T-helper 2 cell treated with Interferon-gamma antibody and Interleukin-4, amounts not matched to agents 100 ng/mL and 5 ng/mL, for 36 hours (primary cell): ENCODE measurements around the gene ARSK. TPM values are rescaled to one million over a fixed set of nuclear protein-coding genes. Genes with fewer than 3 reads are reported as not detected.

Experiments used
- intact Hi-C: fragments of 100-400 bp; cut with micrococcal nuclease; formaldehyde crosslinking; loops from one replicate; pipeline ENCODE4 v1.15.1; 2023
- total RNA-seq: library from RNA; stranded (reverse); gene quantifications from 2 replicates; pipeline ENCODE4 v1.2.3, GENCODE V29; 2022

The ARSK gene
- total RNA-seq, 1 donor from 2014 or later = 4.0 TPM

DNA sequence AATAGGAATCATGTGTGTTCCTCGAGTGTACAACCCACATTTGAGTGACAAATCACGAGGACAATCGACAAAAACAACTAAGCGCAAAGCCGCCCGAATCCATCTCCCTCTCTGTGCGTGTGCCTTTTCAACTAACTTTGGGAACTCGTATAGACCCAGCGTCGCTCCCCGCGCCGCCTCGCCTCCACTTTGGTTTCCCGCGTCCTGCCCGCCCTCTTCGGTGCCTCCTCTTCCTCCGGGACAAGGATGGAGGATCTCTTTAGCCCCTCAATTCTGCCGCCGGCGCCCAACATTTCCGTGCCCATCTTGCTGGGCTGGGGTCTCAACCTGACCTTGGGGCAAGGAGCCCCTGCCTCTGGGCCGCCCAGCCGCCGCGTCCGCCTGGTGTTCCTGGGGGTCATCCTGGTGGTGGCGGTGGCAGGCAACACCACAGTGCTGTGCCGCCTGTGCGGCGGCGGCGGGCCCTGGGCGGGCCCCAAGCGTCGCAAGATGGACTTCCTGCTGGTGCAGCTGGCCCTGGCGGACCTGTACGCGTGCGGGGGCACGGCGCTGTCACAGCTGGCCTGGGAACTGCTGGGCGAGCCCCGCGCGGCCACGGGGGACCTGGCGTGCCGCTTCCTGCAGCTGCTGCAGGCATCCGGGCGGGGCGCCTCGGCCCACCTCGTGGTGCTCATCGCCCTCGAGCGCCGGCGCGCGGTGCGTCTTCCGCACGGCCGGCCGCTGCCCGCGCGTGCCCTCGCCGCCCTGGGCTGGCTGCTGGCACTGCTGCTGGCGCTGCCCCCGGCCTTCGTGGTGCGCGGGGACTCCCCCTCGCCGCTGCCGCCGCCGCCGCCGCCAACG, 65.3 kb downstream of the ARSK start, which contains the start of gene GPR150:
TSS of gene GPR150 (plus strand) at position 58 of the 840 bp plus-strand sequence. CDS start at position 247, 189 bp downstream.
- intact Hi-C loops = loop anchor here (1.0 kb wide), 1 partner anchor 12 kb away; no protein-coding TSS in a partner anchor

DNA sequence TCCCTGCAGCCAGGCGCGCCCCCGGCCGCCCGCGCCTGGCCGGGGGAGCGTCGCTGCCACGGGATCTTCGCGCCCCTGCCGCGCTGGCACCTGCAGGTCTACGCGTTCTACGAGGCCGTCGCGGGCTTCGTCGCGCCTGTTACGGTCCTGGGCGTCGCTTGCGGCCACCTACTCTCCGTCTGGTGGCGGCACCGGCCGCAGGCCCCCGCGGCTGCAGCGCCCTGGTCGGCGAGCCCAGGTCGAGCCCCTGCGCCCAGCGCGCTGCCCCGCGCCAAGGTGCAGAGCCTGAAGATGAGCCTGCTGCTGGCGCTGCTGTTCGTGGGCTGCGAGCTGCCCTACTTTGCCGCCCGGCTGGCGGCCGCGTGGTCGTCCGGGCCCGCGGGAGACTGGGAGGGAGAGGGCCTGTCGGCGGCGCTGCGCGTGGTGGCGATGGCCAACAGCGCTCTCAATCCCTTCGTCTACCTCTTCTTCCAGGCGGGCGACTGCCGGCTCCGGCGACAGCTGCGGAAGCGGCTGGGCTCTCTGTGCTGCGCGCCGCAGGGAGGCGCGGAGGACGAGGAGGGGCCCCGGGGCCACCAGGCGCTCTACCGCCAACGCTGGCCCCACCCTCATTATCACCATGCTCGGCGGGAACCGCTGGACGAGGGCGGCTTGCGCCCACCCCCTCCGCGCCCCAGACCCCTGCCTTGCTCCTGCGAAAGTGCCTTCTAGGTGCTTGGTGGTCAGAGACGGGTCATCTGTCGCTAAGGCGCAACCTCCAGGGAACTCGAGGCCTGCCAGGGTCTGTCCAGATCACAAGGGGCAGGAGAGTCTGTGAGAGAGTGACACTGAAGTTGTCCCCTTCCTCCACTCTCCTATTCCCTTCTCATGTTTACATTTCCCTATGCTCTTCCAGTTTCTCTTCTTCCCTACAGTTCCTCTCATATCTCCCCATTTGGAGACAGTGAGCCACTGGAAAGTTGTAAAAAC, 66.3 kb downstream of the ARSK start:
- intact Hi-C loops = loop anchor here (1.0 kb wide), 2 partner anchors 11 to 66 kb away; partner anchors contain the start of gene ARSK

DNA sequence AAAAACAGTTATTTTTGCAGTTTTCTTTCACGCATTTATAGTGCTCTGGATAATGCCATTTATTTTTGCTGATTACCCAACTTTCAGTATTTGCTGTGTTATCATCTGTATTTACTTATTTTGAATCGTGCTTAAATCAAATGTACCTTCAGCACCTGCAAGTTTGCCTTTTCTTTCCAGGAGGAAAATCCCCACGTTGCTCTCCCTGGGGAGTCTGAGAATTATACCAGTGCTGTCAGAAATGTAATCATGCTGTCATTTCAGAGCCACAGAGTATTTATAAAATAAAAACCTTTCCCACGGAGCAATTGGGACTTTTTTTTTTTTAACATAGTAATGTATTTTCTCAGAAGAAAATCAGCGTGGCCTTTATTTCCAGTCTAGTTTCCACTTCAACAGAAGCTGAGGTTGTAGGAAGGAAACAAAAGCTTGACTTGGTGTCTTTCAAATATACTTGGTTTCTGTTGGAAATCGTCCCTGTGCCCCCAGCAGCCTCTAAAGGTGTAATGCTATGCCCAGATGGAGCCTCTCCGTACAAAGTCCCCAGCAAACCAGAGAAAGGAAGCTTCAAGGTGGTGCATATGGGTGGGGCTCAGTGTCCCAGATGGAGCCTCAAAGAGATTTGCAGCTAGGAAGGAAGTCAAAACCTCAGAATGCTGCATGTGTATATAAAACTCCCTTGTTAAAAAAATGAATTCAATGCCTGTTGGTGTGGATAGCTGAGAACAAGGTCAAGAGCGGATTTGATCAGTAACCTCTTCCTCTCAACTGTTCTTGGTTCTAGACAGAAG, 67.1 kb downstream of the ARSK start:
- intact Hi-C loops = loop anchor here (1.0 kb wide), 2 partner anchors 24 to 67 kb away; partner anchors contain the start of genes ARSK and RFESD

DNA sequence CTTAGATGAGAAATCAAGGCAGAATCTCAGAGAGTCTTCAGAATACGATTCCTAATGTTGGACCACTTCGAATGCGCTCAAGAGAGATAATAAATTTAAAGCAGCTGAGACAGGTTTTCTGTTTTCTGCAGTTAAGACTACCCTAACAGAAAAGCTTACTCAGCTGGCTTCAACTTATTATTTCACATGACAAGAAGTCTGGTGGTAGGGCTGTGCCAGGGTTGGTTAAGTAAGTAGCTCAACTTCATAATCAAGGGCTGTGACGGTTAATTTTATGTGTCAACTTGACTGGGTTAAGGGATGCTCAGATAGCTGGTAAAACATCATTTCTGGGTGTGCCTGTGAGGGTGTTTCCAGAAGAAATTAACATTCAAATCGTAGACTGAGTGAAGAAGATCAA, 68.8 kb downstream of the ARSK start:
- intact Hi-C loops = no loop called here

DNA sequence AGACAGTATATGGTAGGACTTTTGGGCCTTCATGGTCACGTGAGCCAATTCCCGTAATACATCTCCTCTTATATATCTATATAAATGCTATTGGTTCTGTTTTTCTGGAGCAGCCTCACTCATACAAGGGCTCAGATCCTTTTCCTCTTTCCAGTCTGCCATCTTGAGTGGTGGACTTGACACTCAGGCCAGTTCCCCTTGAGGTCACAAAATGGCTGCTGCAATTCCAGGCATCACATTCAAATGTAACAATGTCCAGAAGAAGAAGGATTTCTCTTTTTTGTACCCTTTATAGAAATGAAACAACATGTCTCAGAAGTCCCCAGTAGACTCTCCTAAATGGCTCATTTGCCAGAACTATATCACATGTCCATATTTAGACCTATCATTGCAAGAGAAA, 69.5 kb downstream of the ARSK start:
- intact Hi-C loops = no loop called here

DNA sequence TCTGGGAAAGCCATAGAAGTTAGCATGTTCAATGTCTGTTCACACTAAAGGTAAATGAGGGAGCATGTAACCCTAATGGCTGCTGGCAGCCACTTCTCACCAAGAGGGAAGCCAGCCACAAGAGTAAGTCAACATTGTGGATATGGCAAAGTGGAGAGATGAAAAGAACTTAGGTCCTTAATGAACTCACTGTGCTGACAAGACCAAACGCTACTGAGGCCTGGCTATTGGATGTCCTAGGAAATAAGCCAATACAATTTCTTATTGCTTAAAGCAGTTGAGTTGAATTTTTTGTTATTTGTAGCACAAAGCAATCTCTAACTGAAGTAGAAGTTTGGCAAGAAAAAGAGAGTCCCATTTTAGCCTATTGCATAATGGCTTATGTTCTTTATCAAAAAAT, 71.8 kb downstream of the ARSK start:
- intact Hi-C loops = no loop called here

DNA sequence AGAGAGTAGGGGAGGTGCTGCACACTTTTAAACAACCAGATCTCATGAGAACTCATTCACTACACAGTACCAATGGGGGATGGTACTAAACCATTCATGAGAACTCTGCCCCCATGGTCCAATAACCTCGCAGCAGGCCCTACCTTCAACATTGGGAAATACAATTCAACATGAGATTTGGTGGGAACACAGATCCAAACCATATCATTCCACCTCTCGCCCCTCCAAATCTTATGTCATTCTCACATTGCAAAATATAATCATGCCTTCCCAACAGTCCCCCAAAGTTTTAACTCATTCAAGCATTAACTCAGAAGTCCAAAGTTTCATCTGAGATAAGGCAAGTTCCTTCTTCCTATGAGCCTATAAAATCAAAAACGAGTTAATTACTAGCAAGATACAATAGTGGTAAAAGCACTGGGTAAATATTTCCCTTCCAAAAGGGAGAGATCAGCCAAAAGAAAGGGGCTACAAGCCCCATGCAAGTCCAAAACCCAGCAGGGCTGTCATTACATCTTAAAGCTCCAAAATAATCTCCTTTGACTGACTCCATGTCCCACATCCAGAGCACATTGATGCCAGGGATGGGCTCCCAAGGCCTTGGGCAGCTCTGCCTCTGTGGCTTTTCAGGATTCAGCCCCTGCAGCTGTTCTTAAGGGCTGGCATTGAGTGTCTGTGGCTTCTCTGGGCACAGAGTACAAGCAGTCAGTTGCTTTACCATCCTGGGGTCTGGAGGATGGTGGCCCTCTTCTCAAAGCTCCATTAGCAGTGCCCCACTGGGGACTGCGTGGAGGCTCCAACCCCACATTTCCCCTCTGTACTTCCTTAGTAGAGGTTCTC, 73.3 kb downstream of the ARSK start:
- intact Hi-C loops = no loop called here

DNA sequence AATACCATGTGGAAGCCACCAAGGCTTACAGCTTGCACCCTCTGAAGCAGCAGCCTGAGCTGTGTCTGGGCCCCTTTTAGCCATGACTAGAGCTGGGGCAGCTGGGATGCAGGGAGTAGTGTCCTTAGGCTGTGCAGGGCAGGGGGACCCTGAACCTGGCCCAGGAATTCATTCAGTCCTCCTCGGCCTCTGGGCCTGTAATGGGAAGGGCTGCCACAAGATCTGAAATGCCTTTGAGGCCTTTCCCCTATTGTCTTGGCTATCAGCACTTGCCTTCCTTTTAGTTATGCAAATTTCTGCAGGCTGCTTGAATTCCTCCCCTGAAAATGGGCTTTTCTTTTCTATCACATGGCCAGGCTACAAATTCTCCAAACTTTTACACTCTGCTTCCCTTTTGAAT, 74.0 kb downstream of the ARSK start:
- intact Hi-C loops = no loop called here

DNA sequence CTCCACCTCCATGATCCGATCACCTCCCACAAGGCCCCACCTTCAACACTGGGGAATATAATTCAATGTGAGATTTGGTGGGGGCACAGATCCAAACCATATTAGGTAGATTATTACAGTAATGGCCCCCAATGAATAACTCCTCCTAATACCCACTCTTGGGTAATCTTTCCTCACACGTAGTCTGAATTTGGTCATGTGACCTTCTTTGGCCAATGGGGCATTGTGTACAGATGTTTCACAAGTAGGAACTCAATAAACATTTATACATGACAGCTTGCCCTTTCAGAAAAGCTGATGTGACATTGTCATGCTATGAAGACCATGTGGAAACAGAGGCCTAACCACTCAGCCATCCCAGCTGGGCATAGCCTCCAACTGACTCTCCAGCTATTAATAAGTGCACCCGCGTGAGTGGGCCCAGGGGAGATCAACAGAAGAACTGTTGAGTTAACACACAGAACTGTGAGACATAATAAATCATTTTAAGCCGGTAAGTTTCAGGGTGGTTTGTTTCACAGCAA, 75.6 kb downstream of the ARSK start:
- intact Hi-C loops = no loop called here

DNA sequence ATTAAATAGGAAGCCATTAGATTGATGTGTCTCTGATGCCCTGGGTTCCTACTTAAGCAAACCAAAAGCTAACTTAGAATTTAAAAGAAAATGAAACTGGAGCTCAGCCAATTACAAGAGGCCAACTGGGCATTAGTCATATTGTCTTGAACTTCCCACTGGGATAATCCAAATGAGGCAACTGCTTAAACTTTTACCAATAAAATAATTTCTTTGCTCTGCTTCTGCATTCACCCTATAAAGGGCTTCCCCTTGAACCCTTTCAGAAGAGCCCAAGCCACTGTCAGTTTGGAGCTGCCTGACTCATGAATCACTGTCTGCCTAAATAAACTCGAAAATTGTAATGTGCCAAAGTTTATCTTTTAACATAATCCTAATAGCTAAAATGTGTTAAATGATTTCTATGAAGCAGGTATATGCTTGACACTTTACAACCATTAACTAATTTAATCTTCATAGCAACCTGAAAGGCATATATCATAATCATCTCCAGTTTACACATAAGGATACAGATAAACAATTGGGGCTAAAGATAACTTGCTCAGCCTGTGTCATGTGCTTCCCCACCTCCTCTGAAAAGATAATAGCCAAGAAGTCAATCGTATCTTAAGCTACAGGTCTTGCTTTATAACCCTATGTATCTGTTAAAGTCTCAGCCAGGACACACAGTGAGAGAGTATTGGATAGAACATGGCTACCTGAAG, 76.5 kb downstream of the ARSK start:
- intact Hi-C loops = no loop called here

DNA sequence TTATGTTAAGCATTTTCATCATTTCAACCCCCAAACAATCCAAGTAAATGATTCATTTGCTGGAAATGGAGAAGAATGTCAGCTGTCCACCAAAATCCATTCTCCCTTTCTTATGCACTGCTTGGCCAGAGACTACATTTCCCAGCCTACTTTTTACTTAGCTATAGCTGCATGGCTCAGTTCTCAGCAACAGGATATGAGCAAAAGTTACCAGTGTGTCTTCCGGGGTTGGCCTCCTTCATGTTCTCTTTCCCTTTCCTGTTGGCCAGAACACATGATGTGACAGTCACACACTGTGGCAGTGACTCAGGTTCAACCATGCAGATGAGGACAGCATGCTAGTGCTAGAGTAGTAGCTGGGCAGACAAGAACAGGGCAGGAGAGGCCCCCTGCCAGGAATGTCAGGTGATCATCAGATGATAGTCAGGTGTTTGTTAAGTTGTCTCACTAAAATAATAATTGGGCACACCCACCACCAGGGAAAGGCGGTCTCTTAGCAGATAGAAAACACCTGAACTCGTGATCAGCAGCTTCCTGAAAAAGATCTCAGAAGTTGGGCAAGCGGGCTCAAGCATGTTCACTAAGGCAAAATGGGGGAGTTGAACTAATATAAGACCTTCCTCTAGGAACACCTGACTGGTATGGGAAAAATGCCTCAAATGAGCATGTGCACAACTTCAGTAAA, 77.2 kb downstream of the ARSK start:
- intact Hi-C loops = loop anchor here (1.0 kb wide), 3 partner anchors 12 to 78 kb away; partner anchors contain the start of genes GPR150, RFESD and SKIC3

DNA sequence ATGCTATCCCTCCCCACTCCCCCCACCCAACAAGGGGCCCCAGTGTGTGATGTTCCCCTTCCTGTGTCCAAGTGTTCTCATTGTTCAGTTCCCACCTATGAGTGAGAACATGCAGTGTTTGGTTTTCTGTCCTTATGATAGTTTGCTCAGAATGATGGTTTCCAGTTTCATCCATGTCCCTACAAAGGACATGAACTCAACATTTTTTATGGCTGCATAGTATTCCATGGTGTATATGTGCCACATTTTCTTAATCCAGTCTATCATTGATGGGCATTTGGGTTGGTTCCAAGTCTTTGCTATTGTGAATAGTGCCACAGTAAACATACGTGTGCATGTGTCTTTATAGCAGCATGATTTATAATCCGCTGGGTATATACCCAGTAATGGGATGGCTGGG, 78.0 kb downstream of the ARSK start:
- intact Hi-C loops = loop anchor here (1.0 kb wide), 3 partner anchors 13 to 79 kb away; partner anchors contain the start of genes GPR150, RFESD and SKIC3

DNA sequence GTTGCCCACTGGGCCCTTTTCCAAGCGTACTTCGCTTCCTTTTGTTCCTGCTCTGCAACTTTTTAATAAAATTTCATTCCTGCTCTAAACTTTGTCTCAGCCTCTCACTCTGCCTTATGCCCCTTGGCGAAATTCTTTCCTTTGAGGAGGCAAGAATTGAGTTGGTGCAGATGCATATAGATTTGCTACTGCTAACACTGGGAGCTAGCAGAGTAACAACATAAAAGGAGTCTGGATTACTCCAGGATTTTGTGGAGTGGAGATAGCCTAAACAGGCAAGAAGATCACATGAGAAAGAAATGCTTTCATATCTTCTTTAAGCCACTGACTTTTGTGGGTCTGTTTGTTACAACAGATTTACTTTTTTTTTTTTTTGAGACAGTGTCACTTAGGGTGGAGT, 78.8 kb downstream of the ARSK start:
- intact Hi-C loops = no loop called here

DNA sequence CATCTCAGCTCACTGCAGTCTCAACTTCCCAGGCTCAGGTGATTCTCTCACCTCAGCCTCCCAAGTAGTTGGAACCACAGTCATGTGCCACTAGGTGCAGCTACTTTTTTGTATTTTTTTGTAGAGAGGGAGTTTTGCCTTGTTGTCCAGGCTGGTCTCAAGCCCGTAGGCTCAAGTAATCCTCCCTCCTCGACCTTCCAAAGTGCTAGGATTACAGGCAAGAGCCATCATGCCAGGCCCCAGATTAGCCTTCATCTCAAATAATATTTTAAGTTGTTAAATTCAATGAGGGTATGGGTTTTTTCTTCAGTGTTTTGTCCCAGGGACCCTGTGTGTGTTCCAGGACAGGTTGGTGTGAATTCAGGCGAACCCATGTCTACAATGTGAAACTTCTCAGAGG, 79.2 kb downstream of the ARSK start:
- intact Hi-C loops = no loop called here

DNA sequence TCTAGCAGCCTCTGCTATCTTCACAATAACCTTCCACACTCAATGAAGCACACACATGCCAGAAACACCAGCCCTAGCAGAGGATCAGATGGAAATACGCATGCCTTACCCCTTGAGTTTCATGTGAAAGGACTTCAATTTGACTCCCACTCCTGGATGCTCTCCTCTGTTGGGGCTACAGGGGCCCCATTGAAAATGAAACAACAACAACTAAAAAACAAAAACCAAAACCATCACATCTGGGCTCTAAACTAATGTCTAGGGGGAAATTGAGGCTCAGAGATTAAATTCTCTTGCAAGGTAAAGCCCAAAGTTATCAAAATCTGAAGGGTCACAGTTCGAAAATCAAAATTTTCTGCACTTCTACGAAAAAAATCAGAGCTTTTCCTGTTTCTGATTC, 83.7 kb downstream of the ARSK start:
- intact Hi-C loops = no loop called here

DNA sequence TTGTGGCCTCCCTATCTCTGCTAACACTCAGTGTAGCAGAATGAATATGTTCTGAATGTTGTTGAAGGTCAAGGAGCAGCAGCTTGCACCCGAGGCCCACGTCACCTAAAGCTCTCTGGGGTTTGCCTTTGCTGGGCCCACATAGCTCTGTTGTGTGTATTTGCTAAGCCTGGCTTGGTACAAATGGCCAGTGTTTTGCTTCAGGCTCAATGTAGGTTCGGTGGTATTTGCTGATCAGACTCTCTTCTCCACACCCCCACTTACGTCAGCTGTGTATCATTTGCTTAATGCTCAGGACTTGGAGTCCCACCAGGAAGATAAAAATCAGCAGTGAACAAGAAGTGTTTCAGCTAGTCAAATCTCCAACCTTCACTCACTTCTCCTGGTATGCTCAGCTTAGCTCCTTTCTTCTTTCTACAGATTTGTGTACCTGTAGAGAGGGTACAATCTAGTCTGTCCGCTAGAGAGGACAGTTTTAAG, 86.9 kb downstream of the ARSK start:
- intact Hi-C loops = no loop called here

DNA sequence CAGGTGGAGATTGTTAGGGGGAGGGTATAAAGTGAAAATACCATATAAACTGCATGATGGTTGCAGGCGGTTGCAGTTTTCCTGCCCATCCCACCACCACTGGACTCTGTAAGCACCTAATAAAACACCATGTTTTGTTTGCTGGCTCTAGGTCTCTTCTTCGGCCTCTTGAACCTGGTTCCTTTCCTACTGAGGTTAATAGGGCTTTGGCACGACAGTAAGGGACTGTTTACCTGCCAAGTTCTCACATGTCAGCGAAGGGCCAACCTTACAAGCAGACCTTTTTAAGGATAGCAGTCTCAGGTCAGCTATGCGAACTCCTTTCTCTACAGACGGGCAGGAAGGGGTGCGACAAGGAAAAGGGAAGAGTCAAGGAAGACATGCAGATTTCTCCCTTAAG, 88.3 kb downstream of the ARSK start:
- intact Hi-C loops = no loop called here

DNA sequence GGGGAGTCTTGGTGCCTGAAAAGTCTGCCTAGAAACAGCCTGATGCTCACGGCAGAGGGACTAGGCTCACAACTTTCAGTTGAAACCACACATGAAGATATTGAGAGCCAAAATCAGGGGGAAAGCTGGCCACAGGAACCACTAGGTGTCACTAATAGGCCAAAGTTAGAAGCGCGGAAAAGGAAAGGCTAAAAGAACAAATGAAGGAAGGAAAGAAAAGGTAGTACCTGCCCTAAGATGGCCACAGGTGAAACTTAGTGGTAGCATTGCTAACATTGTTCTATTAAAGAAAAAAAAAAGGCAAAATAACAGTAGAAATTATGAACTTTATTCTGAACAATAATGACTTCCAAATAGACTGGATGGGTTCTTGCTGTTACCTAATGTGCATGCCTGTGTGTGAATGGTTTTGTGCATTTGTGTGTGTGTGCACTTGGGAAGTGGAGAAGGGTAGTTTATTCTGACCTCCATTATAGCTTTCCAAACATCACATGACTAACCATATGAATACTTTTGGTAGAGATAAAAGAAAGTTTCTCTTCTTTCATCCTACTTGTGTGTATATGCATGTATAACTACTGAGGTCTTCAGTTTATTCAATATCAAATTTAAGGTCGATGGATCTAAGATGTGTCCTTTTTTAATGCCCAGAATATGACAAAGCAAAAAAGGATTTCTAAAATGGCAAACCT, 89.6 kb downstream of the ARSK start:
- intact Hi-C loops = loop anchor here (1.0 to 5.0 kb wide), 9 partner anchors 20 to 1018 kb away; partner anchors contain the start of genes CAST and RHOBTB3
